Measurements from ENCODE around the gene TRAPPC11.

The TRAPPC11 gene

GRCh38 chr4:183638436-183638835 is 20.7 kb upstream of the TRAPPC11 start:
- FAIRE-seq: no peak

GRCh38 chr4:183639291-183639690 is 19.8 kb upstream of the TRAPPC11 start:
- FAIRE-seq: no peak

- FAIRE-seq: no peak
Measured at GRCh38 chr4:183645326-183645725, 13.8 kb upstream of the TRAPPC11 start.

DNA sequence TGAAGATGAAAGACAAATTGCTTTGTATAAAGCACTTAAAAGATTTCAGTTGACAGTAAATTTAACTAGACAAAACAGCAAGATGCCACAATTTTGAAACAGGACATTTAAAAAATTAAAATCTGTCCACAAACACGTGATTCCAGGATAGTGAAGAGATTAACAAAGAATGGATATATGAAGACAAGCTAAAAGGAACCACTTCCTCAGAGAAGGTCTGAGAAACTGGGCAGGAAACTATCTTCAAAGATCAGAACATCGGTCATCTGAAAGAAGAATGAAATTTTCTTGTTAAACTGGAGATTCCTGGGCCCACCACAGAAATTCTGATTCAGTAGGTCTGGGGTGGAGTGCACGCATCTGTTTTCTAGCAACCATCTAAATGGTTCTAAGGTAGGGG is 1.5 kb upstream of the TRAPPC11 start:
- FAIRE-seq: no peak

DNA sequence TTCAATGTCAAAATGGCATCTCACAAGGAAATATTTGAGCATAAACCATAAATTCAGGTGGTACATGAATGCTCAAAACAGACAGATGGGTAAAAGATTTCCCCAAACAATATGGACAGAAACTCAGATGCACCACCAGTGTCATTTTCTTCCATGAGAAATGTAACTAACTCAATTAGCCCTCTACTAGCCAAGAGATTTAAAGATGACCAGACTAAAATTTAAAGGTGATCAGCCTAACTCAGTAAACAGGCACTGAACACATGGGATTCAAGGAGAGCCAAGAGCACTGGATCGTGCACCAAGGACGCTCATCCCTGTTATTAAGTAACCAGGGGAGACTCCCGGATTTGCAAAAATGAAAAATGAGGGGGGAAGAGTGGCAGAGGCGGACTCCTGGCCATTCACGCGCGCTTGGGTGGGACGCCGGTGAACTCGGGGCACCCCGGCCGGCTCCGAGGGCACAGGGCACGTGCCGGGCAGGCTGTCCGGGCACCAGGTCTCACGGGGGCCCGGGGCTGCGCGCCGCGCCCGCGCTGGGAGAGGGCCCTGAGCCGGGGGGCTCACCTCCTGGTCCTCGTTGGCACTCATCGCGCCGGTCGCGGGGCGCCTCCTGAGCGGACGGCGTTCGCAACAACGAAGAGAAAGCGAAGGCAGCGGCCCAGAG is 598 bp upstream of the TRAPPC11 start:
- FAIRE-seq: no peak

GRCh38 chr4:183659872-183660242 is 764 bp downstream of the TRAPPC11 start:
- FAIRE-seq: no peak

- FAIRE-seq: no peak
Measured at GRCh38 chr4:183666088-183666487, 7.0 kb downstream of the TRAPPC11 start.

DNA sequence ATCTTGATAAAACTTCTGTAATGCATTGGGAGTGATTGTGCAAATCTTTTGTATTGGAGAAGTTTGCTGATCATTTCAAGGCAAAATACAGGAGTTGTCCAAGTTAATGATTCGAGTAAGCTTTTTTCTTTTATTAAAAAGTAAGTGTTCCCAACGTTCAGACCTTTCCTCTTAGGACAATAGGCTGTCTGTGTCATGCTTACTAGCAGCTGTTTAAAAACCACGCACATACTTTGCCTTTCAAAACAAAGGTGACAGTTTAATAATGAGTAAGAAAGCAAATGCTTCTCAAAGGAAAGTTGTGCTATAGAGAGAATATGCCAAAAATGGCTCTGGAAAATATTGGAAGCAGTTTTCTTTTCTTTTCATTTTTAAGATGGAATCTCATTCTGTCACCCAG is 11.2 kb downstream of the TRAPPC11 start:
- no peak for FAIRE-seq

DNA sequence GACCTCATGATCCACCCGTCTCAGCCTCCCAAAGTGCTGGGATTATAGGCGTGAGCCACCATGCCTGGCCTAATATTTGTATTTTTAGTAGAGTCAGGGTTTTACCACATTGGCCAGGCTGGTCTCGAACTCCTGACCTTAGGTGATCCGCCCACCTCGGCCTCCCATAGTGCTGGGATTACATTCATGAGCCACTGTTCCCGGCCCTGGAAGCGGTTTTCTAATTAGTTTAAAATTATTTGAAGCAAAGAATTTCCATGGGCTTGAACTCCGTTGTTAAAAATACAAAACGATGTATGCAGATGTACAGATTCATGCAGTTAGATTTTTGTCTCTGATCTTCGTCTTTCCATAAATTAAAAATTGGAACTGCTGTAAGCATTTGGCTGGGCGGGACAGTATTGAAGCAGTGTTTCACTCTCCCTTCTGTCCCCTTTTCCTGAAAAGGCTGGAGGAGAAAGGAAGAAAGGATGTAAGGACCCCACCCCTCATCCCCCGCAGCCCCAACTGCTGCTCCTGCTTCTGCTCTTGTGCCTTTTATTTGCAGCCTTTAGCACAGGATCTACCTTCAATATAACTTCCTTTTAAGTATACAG is 12.0 kb downstream of the TRAPPC11 start:
- FAIRE-seq: no peak

- no peak for FAIRE-seq
Measured at GRCh38 chr4:183674153-183674552, 15.1 kb downstream of the TRAPPC11 start.

DNA sequence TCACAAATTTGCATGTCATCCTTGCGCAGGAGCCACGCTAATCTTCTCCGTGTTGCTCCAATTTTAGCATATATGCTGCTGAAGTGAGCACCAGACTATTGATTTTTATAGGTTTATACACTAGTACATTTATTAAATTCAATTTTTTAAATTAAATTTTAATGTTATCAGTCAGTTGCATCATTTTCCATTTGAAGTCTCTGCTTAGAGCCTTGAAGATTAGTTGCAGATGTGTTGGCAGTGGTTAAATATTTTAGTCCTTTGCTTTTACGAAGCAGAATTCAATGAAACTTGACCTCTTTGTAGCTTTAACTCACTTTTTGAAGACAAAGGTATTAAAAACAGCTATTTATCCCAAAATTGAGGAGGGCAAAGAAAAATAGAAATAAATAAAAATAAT is 16.5 kb downstream of the TRAPPC11 start:
- no peak for FAIRE-seq

DNA sequence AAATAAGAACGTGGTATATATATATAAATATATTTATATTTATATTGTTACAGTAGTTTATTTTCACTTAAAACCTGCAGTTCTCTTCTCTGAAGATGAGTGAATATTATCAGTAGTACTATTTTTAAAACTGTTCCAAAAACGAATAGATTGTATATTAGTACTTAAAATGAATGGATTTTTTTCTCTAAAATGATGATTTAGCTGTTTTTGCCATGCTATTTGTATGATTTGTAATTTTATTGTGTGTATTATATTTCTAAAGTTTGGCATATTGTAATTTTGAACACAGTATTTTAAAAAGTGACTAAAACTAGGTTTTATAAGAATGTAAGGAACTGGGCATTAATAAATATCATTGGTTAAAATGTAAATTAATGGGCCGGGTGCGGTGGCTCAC is 22.0 kb downstream of the TRAPPC11 start:
- no peak for FAIRE-seq

GRCh38 chr4:183686461-183686860 is 27.4 kb downstream of the TRAPPC11 start:
- FAIRE-seq: no peak

- FAIRE-seq: no peak
Measured at GRCh38 chr4:183688216-183688615, 29.1 kb downstream of the TRAPPC11 start.

GRCh38 chr4:183691006-183691405 is 31.9 kb downstream of the TRAPPC11 start:
- FAIRE-seq: no peak

DNA sequence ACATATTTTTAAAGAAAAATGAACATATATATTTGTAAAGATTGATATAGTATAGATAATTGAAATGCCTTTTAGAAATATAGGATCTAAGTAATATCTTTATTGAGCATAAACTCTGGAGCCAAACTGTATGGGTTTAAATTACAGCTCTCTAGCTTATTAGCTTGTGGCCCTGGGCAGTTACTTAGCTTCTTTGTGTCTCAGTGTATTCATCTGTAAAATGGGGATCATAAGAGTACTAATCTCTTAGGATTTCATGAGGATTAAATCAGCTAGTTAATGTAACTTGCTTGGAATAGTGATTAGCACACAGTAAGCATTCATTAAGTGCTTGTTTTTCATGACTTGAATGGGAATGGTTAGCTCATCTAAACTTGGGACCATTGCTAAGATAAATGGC is 32.8 kb downstream of the TRAPPC11 start:
- FAIRE-seq: peak; percentile 70

GRCh38 chr4:183698909-183699308 is 39.8 kb downstream of the TRAPPC11 start:
- FAIRE-seq: no peak

GRCh38 chr4:183700407-183700806 is 41.3 kb downstream of the TRAPPC11 start:
- FAIRE-seq: no peak

DNA sequence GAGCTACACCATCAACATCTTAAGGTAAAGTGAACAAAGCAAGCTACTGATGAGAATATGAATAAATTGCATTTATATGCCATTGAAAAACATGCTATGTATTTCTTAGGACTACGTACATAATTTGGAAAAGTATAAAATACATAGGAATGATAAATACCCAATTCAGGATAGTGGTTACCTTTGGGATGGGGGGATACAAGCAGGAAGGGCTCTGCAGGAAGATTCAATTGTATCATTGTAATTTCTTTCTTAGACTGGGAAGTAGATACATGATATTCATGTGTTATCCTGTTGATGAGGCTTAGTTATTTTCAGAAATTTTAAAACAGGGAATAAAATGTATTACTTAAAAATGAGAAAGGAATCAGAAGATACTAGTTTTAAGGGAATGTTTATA is 43.4 kb downstream of the TRAPPC11 start:
- no peak for FAIRE-seq

GRCh38 chr4:183714626-183715025 is 55.5 kb downstream of the TRAPPC11 start:
- FAIRE-seq: no peak

DNA sequence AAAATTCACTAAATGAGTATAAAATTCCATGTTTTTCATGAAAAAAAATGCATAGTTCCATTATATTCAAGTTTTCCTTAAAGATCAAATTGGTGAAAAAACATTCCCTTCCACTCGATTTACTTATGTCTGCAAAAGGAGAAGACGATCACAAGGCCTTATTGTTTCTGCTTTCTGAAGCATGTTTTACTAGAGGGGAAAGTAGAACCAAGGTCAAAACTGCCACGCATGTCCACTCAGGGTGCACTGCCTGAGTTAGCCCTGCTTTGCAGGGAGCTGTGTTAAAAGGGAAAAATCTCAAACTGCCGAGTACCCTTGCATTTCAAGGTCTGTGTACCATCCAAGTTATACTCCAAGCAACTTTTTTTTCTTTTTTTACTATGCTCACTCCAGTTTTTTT is 57.2 kb downstream of the TRAPPC11 start:
- no peak for FAIRE-seq

- no peak for FAIRE-seq
Measured at GRCh38 chr4:183718876-183719275, 59.8 kb downstream of the TRAPPC11 start.

DNA sequence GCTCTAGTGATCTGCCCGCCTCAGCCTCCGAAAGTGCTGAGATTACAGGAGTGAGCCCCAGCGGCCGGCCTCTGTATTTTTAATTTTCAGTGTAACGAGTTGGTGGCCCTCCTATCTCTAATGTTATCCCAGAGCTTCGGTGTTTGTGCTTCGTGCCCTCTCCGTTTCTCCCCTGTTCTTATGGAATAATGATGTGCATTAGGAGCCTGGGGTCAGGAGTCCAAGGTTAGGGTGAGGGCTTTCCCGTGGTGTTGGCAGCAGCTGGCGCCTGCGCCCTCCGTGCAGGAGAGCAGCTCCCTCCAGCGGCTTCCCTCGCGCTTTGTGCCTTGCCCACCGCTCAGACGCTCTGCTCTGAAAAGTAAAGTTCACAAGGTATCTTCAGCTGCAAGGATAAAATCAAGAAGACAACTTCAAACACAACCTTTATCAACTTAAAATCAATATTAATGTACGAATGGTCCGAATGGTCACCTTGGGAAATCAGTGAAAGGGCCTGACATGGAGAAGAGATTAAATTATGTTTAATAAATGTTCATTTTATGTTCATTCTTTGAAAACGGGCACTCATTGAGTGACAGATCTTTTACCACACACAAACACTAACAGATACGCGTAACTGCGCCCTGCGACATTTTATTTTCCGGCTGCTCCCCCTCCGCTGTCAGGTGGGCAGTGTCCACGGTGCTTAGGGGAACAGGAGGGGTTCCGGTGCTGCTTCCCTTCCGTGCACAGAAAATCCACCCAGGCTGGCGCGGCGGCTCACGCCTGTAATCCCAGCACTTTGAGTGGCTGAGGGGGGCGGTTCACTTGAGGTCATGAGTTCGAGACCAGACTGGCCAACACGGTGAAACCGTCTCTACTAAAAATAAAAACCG is 62.4 kb downstream of the TRAPPC11 start:
- no peak for FAIRE-seq
